ENCODE data around the gene GSTP1.

DNA sequence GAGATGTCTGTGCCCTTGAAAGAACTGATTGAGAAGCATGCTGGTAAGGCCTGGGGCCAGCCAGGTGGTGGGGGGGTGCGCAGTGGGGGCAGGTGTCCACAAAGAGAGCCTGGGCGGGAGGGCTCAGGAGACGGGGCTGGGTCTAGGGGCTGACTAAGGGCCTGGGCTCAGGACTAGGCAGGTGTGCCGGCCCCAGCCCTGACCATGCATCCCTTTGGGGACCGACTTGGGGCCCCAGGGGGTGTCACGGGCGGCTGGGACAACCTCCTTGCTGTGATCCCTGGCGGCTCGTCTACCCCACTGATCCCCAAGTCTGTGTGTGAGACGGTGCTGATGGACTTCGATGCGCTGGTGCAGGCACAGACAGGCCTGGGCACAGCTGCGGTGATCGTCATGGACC lies 27.6 kb downstream of the GSTP1 start:
- TF ChIP-seq, protein P1, sequence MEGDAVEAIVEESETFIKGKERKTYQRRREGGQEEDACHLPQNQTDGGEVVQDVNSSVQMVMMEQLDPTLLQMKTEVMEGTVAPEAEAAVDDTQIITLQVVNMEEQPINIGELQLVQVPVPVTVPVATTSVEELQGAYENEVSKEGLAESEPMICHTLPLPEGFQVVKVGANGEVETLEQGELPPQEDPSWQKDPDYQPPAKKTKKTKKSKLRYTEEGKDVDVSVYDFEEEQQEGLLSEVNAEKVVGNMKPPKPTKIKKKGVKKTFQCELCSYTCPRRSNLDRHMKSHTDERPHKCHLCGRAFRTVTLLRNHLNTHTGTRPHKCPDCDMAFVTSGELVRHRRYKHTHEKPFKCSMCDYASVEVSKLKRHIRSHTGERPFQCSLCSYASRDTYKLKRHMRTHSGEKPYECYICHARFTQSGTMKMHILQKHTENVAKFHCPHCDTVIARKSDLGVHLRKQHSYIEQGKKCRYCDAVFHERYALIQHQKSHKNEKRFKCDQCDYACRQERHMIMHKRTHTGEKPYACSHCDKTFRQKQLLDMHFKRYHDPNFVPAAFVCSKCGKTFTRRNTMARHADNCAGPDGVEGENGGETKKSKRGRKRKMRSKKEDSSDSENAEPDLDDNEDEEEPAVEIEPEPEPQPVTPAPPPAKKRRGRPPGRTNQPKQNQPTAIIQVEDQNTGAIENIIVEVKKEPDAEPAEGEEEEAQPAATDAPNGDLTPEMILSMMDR (IDR thresholded peaks at IDR 0.05; ENCODE audit: low read depth, low read length), result no peak
- no peak for TF ChIP-seq EZH2phosphoT487 (IDR thresholded peaks at IDR 0.05; ENCODE audit: low read depth)
